WERI-Rb-1 (cell line): ENCODE results near the gene MYO15A.

Source experiments
- DNase-seq: peaks from one replicate; pipeline ENCODE4 v3.0.0-alpha.2; 2020
- H3K27ac ChIP-seq: fragments of 250-450 bp; sonication (Bioruptor Pico); 2 replicates; pipeline ENCODE4 v1.5.1; 2020; ENCODE audit warnings: mild to moderate bottlenecking, moderate library complexity
- H3K27me3 ChIP-seq: fragments of 250-450 bp; sonication (Bioruptor Pico); 2 replicates; pipeline ENCODE4 v1.5.1; 2021; ENCODE audit warnings: mild to moderate bottlenecking, low read depth, moderate library complexity; ENCODE audit not compliant: insufficient read depth, severe bottlenecking
- H3K36me3 ChIP-seq: fragments of 250-450 bp; sonication (Bioruptor Pico); 2 replicates; pipeline ENCODE4 v1.5.1; 2020; ENCODE audit warnings: mild to moderate bottlenecking, moderate library complexity
- H3K4me3 ChIP-seq: 2 replicates; pipeline ENCODE4 v1.5.1; 2011; ENCODE audit warnings: low read depth, mild to moderate bottlenecking, control low read depth, low read length
- H3K9me3 ChIP-seq: fragments of 250-450 bp; sonication (Bioruptor Pico); 2 replicates; pipeline ENCODE4 v1.5.1; 2021; ENCODE audit warnings: mild to moderate bottlenecking, moderate library complexity; ENCODE audit not compliant: severe bottlenecking
- CTCF ChIP-seq: IDR thresholded peaks from 2 replicates; pipeline ENCODE4 v1.5.1; 2011; ENCODE audit warnings: low read depth, mild to moderate bottlenecking, control low read depth, inconsistent platforms, low read length

The MYO15A gene

GRCh38 chr17:18119166-18119745 lies 10.7 kb downstream of the MYO15A start:
- no peak for DNase-seq
- TF ChIP-seq CTCF = no peak

GRCh38 chr17:18119938-18120337 lies 11.4 kb downstream of the MYO15A start:
- no peak for DNase-seq
- H3K27me3 ChIP-seq = no peaks in the 10 kb centered on the region
- H3K4me3 ChIP-seq = no peak overlapping the region
- H3K9me3 ChIP-seq = peaks cover 20% of the 10 kb centered on the region
- H3K36me3 ChIP-seq = no peaks in the 10 kb centered on the region
- H3K27ac ChIP-seq = no peak overlapping the region
- no peak for TF ChIP-seq CTCF

More at GRCh38 chr17:18119166-18119745, 10.7 kb downstream of the MYO15A start:
- Histone ChIP-seq H3K36me3 (no peaks in the 10 kb centered on the region), H3K4me3 (no peak overlapping the region), H3K9me3 (peaks cover 20% of the 10 kb centered on the region), H3K27ac (no peak overlapping the region), H3K27me3 (no peaks in the 10 kb centered on the region)

GRCh38 chr17:18120461-18121017 lies 12.0 kb downstream of the MYO15A start:
- no peaks in the 10 kb centered on the region for H3K27me3 ChIP-seq
- no peak overlapping the region for H3K27ac ChIP-seq
- DNase-seq = no peak
- H3K36me3 ChIP-seq = no peaks in the 10 kb centered on the region
- no peak overlapping the region for H3K4me3 ChIP-seq
- no peak for TF ChIP-seq CTCF
- H3K9me3 ChIP-seq = peaks cover 20% of the 10 kb centered on the region

GRCh38 chr17:18121144-18121910 lies 12.8 kb downstream of the MYO15A start:
- peaks cover 20% of the 10 kb centered on the region for H3K9me3 ChIP-seq
- DNase-seq = no peak
- no peaks in the 10 kb centered on the region for H3K27me3 ChIP-seq
- TF ChIP-seq CTCF = no peak
- no peaks in the 10 kb centered on the region for H3K36me3 ChIP-seq
- no peak overlapping the region for H3K4me3 ChIP-seq
- H3K27ac ChIP-seq = no peak overlapping the region

- Histone ChIP-seq H3K27me3 (no peaks in the 10 kb centered on the region), H3K36me3 (no peaks in the 10 kb centered on the region), H3K9me3 (peaks cover 20% of the 10 kb centered on the region), H3K4me3 (no peak overlapping the region), H3K27ac (no peak overlapping the region)
- no peak for DNase-seq
- TF ChIP-seq CTCF = no peak
These were observed 14.6 kb downstream of the MYO15A start for GRCh38 chr17:18122990-18123753.
